Stimulated activated CD8-positive, alpha-beta memory T cell treated with anti-CD3 and anti-CD28 coated beads, Interleukin-15, amount 100 ng/mL, for 48 hours (primary cell): ENCODE results near the gene LYG1.
"Not testable (repeated sequence)": the region's sequence is repeated elsewhere in the genome, so short reads cannot be mapped to it uniquely, and the experiment has no call there.

Experiments
- DNase-seq, 2 donors: peaks; one replicate each; pipeline ENCODE4 v3.0.0-alpha.2; 2020; ENCODE audit warnings: low read depth in 2 of 2

Gene LYG1

GRCh38 chr2:99301097-99301496, at the start of gene LYG1:
TSS of gene LYG1 (minus strand) at chr2:99301197. CDS start at chr2:99295670, 5,527 bp downstream.
- DNase-seq: not testable (repeated sequence)

DNA sequence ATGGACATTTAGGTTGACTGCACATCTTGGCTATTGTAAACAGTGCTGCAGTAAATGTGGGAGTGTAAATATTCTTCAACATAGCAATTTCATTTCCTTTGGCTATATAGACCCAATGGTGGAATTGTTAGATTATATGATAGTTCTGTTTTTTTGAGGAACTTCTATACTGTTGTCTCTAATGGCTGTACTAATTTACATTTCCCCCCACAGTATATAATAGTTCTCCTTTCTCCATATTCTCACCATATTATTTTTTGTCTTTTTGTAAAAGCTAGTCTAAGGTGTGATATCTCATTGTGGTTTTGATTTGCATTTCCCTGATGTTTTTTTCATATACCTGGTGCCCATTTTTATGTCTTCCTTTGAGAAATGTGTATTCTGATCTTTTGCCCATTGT, 49.2 kb upstream of the LYG1 start:
- no peak for DNase-seq

- no peak for DNase-seq
Observed at GRCh38 chr2:99348173-99348572, 47.2 kb upstream of the LYG1 start.

DNA sequence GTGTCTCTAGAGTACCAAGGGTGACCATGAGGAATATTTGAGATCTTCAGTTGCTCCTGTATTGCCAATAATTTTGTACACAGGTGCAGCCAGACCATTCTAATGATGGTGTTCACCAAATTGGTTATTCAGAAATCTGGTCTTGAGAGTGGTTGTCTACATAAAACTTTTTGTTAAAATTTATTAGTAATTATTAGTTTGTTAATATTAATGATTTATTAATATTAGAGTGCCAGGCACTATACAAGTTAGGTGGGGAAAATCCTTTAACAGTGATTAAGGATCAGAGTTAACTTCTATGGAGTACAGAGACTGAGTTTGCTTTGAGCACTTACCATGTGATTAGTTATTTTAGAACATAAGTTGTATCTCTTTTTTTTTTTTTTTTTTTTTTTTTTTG, 45.2 kb upstream of the LYG1 start:
- DNase-seq: no peak

- not testable (repeated sequence) for DNase-seq
Observed at GRCh38 chr2:99345446-99345845, 44.4 kb upstream of the LYG1 start.

DNA sequence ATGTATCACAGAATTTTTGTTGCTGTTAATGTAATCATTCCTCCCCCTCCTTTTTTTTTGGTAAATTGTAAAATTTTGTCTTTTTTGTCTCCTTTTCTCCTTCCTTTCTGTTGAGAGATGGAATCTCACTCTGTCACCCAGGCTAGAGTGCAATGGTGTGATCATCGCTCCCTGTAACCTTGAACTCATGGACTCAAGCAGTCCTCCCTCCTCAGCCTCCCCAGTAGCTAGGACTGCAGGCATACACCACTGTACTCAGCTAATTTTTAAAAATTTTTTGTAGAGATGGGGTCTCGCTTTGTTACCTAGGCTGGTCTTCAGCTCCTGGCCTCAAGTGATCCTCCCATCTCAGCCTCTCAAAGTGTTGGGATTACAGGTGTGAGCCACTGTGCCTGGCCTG, 41.5 kb upstream of the LYG1 start:
- no peak for DNase-seq

GRCh38 chr2:99340669-99341236, 39.8 kb upstream of the LYG1 start:
- DNase-seq: no peak

DNA sequence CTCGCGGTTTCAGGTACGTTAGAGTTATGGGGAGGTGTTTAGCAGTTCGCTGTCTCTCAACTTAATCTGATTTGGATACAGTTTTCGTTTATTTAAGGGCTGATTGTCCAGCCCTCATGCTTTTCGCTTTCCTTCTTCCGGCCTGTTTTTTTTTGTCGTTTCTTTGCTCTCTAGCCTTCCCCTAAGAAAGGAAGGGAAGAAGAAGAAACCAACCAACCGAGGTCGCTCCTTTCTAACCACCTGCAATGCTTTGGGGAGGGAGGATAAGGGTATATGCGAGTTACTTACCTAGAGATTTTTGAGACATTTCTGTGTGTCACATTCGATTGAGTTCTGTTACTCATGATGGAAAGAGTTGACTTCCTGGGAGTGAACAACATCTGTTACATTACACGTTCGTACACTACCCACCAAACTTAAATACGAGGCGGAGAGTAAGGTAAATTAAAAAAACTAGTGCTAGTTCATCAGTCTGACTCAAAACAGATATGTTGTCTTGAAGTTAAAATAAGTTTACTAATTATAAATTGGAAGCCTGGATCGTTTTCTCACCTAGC, 37.1 kb upstream of the LYG1 start:
- DNase-seq: no peak

GRCh38 chr2:99337113-99338028, 36.4 kb upstream of the LYG1 start, which contains the start of gene EIF5B:
TSS of gene EIF5B (plus strand) at chr2:99337389. CDS start at chr2:99337555, 166 bp downstream.
- peak; percentile 91 to 93 for DNase-seq

DNA sequence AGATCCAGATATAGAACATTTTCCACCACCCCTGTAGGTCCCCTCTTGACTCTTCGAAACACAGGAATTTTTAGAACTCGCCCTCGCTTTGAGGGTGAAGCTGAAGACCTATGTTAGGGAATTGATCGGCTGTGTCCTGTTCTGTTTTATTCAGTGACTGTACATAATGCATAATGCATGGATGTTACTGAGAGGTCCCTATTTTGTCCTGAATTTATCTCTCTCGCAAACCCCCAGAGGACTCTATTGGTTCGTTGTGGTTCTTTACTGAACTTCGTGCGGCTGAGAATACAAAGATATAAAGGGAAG, 35.8 kb upstream of the LYG1 start:
- DNase-seq: no peak

DNA sequence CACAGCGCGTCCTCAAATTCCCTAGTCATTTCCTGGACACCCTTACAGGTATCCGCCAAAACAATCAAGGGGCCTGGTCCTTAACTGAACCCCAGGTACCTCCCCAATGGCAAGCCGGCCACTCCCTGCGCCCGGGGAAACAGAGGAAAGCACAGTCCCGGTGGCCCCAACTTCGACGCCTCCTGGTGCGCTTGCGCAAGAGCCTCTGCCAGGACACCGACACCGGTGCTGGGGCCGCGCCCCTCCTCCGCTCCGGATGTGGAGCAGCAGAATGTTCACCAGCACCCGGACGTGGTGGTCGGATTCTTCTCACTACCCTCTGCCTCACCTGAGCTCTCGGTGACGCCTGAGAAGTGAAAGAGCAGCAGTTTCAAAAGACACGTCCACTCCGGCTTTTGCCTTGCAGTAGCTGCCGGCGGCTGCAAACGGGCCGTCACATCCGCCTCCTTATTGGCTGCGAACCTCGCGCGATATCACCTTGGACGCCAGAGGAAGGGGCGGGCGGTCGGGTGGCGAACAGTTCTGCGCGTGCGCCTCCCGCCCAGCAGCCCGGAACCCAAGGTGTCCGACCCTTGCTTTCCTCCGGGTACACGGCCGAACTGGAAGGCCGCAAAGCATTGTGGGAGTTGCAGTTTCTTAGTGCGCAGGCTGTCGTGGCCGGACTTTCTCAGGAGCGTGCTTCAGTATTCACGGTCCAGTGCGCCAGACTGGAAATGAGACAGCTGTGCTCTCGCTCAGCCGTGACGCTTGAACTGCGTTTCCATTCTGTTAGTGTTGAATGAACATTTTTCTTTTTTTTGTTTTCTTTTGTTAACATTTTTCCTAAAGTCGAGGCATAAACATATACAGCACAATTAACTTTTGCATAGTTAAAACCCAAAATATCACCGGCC, 35.2 kb upstream of the LYG1 start, which contains the start of gene TXNDC9:
Gene TXNDC9, minus strand, starts transcription at position 423 of the 893 bp plus-strand sequence. CDS start 3,123 bp downstream, outside the sequence.
- peak; percentile 98 for DNase-seq

GRCh38 chr2:99325384-99325783, 24.4 kb upstream of the LYG1 start:
- DNase-seq: no peak

- not testable (repeated sequence) for DNase-seq
Observed at GRCh38 chr2:99317873-99318200, 16.8 kb upstream of the LYG1 start.

- no peak for DNase-seq
Observed at GRCh38 chr2:99317161-99317872, 16.3 kb upstream of the LYG1 start.

DNA sequence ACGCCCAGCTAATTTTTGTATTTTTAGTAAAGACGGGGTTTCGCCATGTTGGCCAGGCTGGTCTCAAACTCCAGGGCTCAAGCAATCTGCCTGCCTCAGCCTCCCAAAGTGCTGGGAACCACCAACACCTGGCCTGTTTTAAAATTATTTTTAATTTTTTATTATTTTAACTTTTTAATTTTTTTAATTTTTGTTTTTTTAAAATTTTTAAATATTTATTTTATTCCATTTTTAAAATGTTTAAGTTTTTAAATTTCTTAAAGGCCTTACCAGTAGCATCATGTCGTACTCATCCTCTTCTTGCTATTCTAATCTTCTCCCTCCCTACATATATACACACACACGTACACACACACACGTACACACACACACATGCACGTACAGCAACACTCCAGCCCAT, 1.4 kb downstream of the LYG1 start:
- no peak for DNase-seq

- no peak for DNase-seq
Observed at GRCh38 chr2:99297994-99298393, 3.0 kb downstream of the LYG1 start.

DNA sequence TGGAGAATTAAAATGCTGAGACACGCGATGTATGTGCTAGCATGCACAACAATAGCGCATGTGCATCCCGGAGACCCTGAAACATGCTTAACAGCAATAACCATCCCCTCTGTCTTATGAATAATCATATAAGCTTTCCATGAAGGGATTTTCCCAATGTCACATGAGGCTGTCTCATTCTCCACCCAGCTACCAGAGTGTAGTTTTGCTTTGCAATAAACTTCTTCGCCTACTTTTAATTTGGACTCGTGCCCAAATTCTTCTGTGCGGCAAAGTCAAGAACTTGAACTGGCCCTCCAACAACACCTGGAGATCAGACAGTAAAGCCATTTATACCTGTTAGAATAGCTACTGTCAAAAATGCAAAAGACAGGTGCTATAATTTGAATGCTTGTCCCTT, 15.5 kb downstream of the LYG1 start:
- DNase-seq: no peak

DNA sequence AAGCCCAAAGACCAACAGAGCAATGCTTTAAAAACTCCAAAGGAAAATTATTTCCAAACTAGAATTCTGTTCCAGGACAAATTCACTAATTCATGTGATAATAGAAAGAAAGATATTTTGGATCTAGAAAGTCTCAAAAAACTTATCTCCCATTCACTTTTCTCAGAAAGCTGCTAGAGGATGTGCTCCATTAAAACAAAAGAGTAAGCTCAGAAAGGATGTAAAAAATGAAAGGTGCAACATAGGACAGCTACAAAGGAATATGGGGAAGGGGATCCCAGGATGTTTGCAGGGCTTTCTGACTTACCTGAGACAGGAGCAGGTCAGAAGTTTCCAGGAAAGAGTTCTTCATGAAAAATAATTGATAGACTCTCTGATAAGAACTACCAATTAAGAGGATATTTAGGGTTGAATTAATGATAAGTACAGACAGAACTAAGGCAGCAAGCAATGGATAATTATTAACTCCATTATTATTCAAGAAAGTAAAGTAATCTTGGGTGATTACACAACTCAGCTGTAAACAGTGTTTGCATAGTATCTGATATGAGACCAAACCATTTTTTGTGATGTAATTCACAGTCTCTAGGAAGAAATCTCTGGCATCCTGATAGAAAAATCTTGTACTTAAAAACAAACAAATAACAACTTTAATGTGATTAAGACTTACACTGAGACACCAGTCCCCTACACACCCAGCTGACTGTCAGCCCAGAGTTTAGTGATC, 20.9 kb downstream of the LYG1 start:
- no peak for DNase-seq

DNA sequence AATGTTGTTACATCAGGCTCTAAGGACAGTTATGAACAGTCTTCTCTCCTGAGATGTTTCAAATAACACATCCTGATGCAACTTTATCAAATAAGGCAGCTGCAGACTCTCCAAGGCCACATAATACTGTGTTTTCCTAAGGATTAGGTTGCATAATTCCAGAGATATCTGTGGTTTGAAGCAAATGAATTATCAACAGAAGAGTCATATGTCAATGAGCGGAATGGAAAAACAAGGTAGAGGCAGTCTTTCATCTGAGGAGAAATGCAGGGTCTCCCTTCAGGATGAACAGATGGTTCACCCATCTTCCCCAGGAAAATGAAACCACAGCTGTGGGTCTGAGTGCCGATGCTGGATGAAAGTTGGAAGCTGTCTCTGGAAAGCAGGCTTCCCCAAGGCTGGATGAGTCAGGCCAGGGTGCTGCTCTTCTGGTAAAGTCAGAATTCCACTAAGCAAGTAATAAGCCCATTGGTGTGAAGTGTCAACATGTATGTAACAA, 22.2 kb downstream of the LYG1 start:
- no peak for DNase-seq

DNA sequence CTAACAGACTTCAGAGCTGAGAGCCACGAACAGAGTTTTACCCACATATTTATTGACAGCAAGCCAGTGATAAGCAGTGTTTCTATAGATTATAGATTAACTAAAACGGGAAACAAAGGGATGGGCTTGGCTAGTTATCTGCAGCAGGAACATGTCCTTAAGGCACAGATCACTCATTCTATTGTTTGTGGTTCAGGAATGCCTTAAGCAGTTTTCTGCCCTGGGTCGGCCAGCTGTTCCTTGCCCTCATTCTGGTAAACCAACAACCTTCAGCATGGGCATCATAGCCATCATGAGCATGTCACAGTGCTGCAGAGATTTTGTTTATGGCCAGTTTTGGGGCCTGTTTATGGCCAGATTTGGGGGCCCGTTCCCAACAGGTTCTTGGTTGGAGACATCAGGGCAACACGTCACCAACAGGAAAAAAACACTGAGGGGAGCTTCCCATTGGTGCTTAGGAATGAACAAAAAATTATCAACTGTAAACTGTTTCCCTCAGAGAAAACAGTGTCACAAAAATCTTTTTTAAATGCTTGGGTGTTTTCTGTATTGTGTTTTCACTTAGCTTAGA, 22.7 kb downstream of the LYG1 start:
- not testable (repeated sequence) for DNase-seq
